Measurements from ENCODE around the gene RESF1.

The RESF1 gene

GRCh38 chr12:32002848-32003493, 43.8 kb downstream of the RESF1 start:
- FAIRE-seq (no peak), DNase-seq (ENCODE audit: insufficient read length, low spot score) (no peak)
- TF ChIP-seq POLR2A (IDR thresholded peaks at IDR 0.05; ENCODE audit: low read depth, low read length) (no peak), TAF1 (IDR thresholded peaks at IDR 0.05; ENCODE audit: low read depth, low read length) (no peak), SPI1 (IDR thresholded peaks at IDR 0.05; ENCODE audit: low read depth, low read length) (no peak), POU2F2 (IDR thresholded peaks at IDR 0.05; ENCODE audit: low read depth, low read length) (no peak)

GRCh38 chr12:32003654-32004053, 44.4 kb downstream of the RESF1 start:
- TF ChIP-seq SPI1 (IDR thresholded peaks at IDR 0.05; ENCODE audit: low read depth, low read length) (no peak), TAF1 (IDR thresholded peaks at IDR 0.05; ENCODE audit: low read depth, low read length) (no peak), POLR2A (IDR thresholded peaks at IDR 0.05; ENCODE audit: low read depth, low read length) (no peak), POLR2AphosphoS5 (IDR thresholded peaks at IDR 0.05; ENCODE audit: low read depth, low read length) (no peak), POU2F2 (IDR thresholded peaks at IDR 0.05; ENCODE audit: low read depth, low read length) (no peak), PAX5 (IDR thresholded peaks at IDR 0.05; ENCODE audit: insufficient read depth, low read length, severe bottlenecking) (no peak)
- DNase-seq (ENCODE audit: insufficient read length, low spot score) (no peak), FAIRE-seq (no peak)

- DNase-seq (ENCODE audit: insufficient read length, low spot score): no peak
- TF ChIP-seq PAX5 (IDR thresholded peaks at IDR 0.05; ENCODE audit: insufficient read depth, low read length, severe bottlenecking) (no peak), TAF1 (IDR thresholded peaks at IDR 0.05; ENCODE audit: low read depth, low read length) (no peak), SPI1 (IDR thresholded peaks at IDR 0.05; ENCODE audit: low read depth, low read length) (no peak), POLR2A (IDR thresholded peaks at IDR 0.05; ENCODE audit: low read depth, low read length) (no peak), POLR2AphosphoS5 (IDR thresholded peaks at IDR 0.05; ENCODE audit: low read depth, low read length) (no peak), POU2F2 (IDR thresholded peaks at IDR 0.05; ENCODE audit: low read depth, low read length) (no peak)
- FAIRE-seq: no peak
Measured at GRCh38 chr12:32005496-32006125, 46.4 kb downstream of the RESF1 start.
